ENCODE data around the gene ECEL1. TPM values are rescaled to one million over a fixed set of nuclear protein-coding genes. Genes with fewer than 3 reads are reported as not detected.

Gene ECEL1
- total and polyA plus RNA-seq, 2 of the 4 experiments (the other 2 are of a cell fraction): not detected

DNA sequence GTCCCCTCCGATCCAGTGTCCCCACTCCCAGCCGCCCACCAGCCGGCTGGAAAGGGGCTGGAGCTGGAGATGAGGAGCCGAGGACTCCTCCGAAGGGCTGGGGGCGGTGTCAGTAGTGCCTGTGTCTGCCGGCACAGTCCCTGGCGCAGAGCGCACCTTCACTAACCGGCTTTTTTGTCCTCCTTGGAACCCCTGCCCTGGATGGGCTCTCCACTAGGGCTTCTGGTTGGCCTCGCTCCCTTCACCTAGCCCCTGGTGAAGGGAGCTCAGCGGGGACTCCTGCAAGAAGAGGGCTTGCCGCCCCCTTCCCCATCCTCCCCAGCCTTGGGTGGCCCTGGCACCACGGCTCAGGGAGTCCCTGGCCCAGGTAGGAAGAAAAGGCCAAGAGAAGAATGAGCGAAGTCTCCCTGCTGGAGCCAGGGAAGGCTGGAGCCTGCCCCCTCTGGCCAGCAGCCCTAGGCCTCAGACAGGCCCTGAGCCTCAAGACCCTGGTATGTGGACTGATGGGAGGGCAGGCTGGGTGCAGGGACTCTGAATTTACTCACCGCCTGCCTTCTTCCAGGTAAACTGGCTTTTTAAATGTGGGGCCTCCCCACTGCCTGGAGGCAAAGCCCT is 570 bp upstream of the ECEL1 start:
- CTCF ChIA-PET: no interaction called here
- H3K27me3 ChIP-seq (ENCODE audit: control insufficient read depth, insufficient read depth, low read length): peaks cover 67% of the 10 kb centered on the region
- no TSS peak for BruUV-seq (replicated peaks)
- no peak overlapping the region for H3K14ac ChIP-seq (replicated peaks; ENCODE audit: low read depth, low read length)
- intact Hi-C loops (cut with micrococcal nuclease) (no loop called here), in situ Hi-C loops (cut with MboI; ENCODE audit: low sequenced_read_pairs) (no loop called here), dilution Hi-C loops (cut with HindIII; ENCODE audit: low sequenced_read_pairs, unreplicated experiment) (no loop called here)
- H2AK5ac ChIP-seq (ENCODE audit: low read depth, low read length): no peak overlapping the region
- H4K8ac ChIP-seq (ENCODE audit: low read depth in 2 of 2, low read length in 2 of 2): no peak overlapping the region
- H4K20me1 ChIP-seq (ENCODE audit: insufficient read depth, low read length): no peaks in the 10 kb centered on the region; the same call in 1 of the 2 replicates
- no peak overlapping the region for H3K56ac ChIP-seq (ENCODE audit: extremely low read depth, insufficient read depth, low read length)
- no peak overlapping the region for H4K91ac ChIP-seq (ENCODE audit: insufficient read depth, low read depth, low read length)
- H4K5ac ChIP-seq (ENCODE audit: low read depth, low read length): no peak overlapping the region
- H2BK5ac ChIP-seq (ENCODE audit: low read depth, low read length, poor library complexity, severe bottlenecking): no peak overlapping the region
- H3K4ac ChIP-seq (ENCODE audit: low read depth, low read length): no peak overlapping the region
- no peaks in the 10 kb centered on the region for H3K36me3 ChIP-seq (ENCODE audit: control insufficient read depth, insufficient read depth, low read length)
- no peak overlapping the region for H3K4me3 ChIP-seq (ENCODE audit: insufficient read depth, low read depth, low read length)
- H2AK9ac ChIP-seq (replicated peaks; ENCODE audit: low read depth, low read length, poor library complexity): no peak overlapping the region
- H2BK15ac ChIP-seq (ENCODE audit: low read depth, low read length): no peak overlapping the region
- H3K27ac ChIP-seq (ENCODE audit: insufficient read depth, low read length): no peak overlapping the region
- no peaks in the 10 kb centered on the region for H3K79me1 ChIP-seq (ENCODE audit: low read depth in 1 of 2, low read length in 2 of 2)
- H3K9ac ChIP-seq (ENCODE audit: low read depth, low read length): no peak overlapping the region
- WGBS, 2 experiments (ENCODE audit: extremely low coverage in 2 of 2, insufficient read length in 1 of 2): 19% methylated on average over 7 of the region's 16 CpGs; no CpG with 5 or more reads in 1 of the 2 experiments
- no peaks in the 10 kb centered on the region; the same call in 1 of the 2 replicates for H3K4me1 ChIP-seq (ENCODE audit: control insufficient read depth, insufficient read depth, low read length)
- no peak overlapping the region for H3K4me2 ChIP-seq (ENCODE audit: low read depth, low read length)
- ATAC-seq (ENCODE audit: low read depth) (no peak), DNase-seq (no peak)
- no peak overlapping the region for H3K23ac ChIP-seq (ENCODE audit: low read depth, low read length)
- H2AFZ ChIP-seq (replicated peaks; ENCODE audit: low read length, poor library complexity): no peak overlapping the region
- no peaks in the 10 kb centered on the region for H3K9me1 ChIP-seq (ENCODE audit: insufficient read depth, low read length)
- POLR2A ChIA-PET (ENCODE audit: unreplicated experiment): no interaction called here
- no peaks in the 10 kb centered on the region for H3K9me3 ChIP-seq (ENCODE audit: control insufficient read depth, insufficient read depth, low read length)
- no peak overlapping the region for H2BK120ac ChIP-seq (ENCODE audit: low read depth, low read length)
- no peak overlapping the region for H2BK20ac ChIP-seq (ENCODE audit: low read depth, low read length)
- TF ChIP-seq USF2 (IDR thresholded peaks at IDR 0.05; ENCODE audit: low read depth, low read length) (no peak), MXI1 (IDR thresholded peaks at IDR 0.05; ENCODE audit: borderline replicate concordance, low read depth, low read length) (no peak), CTCF (conservative IDR thresholded peaks at IDR 0.05; ENCODE audit: low read depth, low read length) (no peak), MAFK (IDR thresholded peaks at IDR 0.05; ENCODE audit: low read depth, low read length) (no peak), CHD1 (IDR thresholded peaks at IDR 0.05; ENCODE audit: low read depth, low read length) (no peak), MAZ (IDR thresholded peaks at IDR 0.05; ENCODE audit: borderline replicate concordance, low read depth, low read length) (no peak), NFE2L2 (IDR thresholded peaks at IDR 0.05; ENCODE audit: low read depth, low read length) (no peak)
- TF ChIP-seq, protein P1, sequence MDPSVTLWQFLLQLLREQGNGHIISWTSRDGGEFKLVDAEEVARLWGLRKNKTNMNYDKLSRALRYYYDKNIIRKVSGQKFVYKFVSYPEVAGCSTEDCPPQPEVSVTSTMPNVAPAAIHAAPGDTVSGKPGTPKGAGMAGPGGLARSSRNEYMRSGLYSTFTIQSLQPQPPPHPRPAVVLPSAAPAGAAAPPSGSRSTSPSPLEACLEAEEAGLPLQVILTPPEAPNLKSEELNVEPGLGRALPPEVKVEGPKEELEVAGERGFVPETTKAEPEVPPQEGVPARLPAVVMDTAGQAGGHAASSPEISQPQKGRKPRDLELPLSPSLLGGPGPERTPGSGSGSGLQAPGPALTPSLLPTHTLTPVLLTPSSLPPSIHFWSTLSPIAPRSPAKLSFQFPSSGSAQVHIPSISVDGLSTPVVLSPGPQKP (IDR thresholded peaks at IDR 0.05; ENCODE audit: borderline replicate concordance, low read depth, low read length): no peak
- no peak overlapping the region for H3K18ac ChIP-seq (ENCODE audit: low read depth, low read length)
